Pancreas (tissue), 10 donors: ENCODE results near the gene TWSG1. TPM values are rescaled to one million over a fixed set of nuclear protein-coding genes. Genes with fewer than 3 reads are reported as not detected.
"Not testable (repeated sequence)": the region's sequence is repeated elsewhere in the genome, so short reads cannot be mapped to it uniquely, and the experiment has no call there.

Source experiments
- ATAC-seq, 4 donors: fragments of 200-7000 bp; cut with Tn5 transposase; one replicate each; pipeline versions ENCODE4 v1.8.0 to v1.9.1; 2020; ENCODE audit warnings: mild to moderate bottlenecking in 4 of 4, moderate library complexity in 4 of 4
- DNase-seq, 6 donors: peaks; one replicate each; pipeline ENCODE4 v3.0.0-alpha.2; 2020
- FAIRE-seq: peaks from 2 replicates; lab custom pipeline; 2012; peaks lifted over from hg19 to GRCh38; lab: Jason Lieb, UNC
- H3K27ac ChIP-seq, 4 donors: fragments of 200-600 bp; sonication (generic); 1 replicate in 3 of 4; 2 replicates in 1 of 4; pipeline versions ENCODE4 v1.5.0 to v1.8.0; 2020
- H3K27me3 ChIP-seq, 4 donors: fragments of 200-600 bp; one replicate each; pipeline ENCODE4 v1.8.0; 2021
- H3K36me3 ChIP-seq, 3 donors: fragments of 200-600 bp; sonication (generic) in 1 of 3; one replicate each; pipeline versions ENCODE4 v1.5.0 to v1.8.0; 2020 to 2021
- H3K4me1 ChIP-seq, 3 donors: fragments of 200-600 bp; one replicate each; pipeline ENCODE4 v1.8.0; 2021
- H3K4me3 ChIP-seq, 4 donors: fragments of 200-600 bp; sonication (generic) in 2 of 4; one replicate each; pipeline versions ENCODE4 v1.5.0 to v1.8.0; 2020 to 2021
- H3K9me3 ChIP-seq, 4 donors: fragments of 200-600 bp; one replicate each; pipeline ENCODE4 v1.8.0; 2021
- CTCF ChIP-seq, 4 donors: fragments of 200-600 bp; sonication (generic) in 3 of 4; IDR thresholded peaks; one replicate each; pipeline versions ENCODE4 v1.5.0 to v1.8.0; 2021; ENCODE audit warnings: antibody characterized with exemption in 4 of 4
- WGBS, 2 donors: extraction: QIAGEN DNeasy Blood & Tissue Kit; methylation state at CpG; one replicate each; pipeline ENCODE4 v1.1.7; 2013; 5-methylcytosine and 5-hydroxymethylcytosine counted together
- intact Hi-C, 3 donors: fragments of 100-400 bp; cut with DNase I; formaldehyde crosslinking; loops; one replicate each; pipeline versions ENCODE4 v1.11.1 to v1.14.2; 2022
- polyA plus RNA-seq, 2 donors: library from polyadenylated mRNA; stranded (reverse); fragments of 200-250 nt; gene quantifications; one replicate each; pipeline ENCODE4 v1.2.3, GENCODE V29; 2013
- total RNA-seq, 6 donors: library from RNA; stranded (reverse); fragmentation: NEBNext Ultra II Directional in 4 of 6; extraction: Animal tissue kit (Norgen Biotek cat#: 25700) in 4 of 6; gene quantifications; one replicate each; pipeline versions ENCODE4 v1.2.1 to v1.2.4, GENCODE V29; 2021 to 2023
- donor health status: healthy with polysubstance abuse.
- donor health status: DM: no; HTN: no; CAD: no; lungs with moderate emphysema.
- donor health status: DM: no; HTN: no; CAD: no.
- donor health status: control.
- donor health status: control.
- donor health status: Bipolar disorder and iron deficiency.
- donor health status: DM: yes; HTN: yes; CAD: no.
- donor health status: DM: no; HTN: no; CAD: no.
- donor health status: DM: no; HTN: no; CAD: no.
- donor health status: DM: yes; HTN: yes; CAD: no.

The TWSG1 gene
- total and polyA plus RNA-seq, 8 donors: 2.5 to 13.7 (median 6.1) TPM

- DNase-seq: no peak
- WGBS, 2 donors: 59 to 62% methylated on average over 5 of the region's 5 CpGs
- FAIRE-seq: no peak
Observed at GRCh38 chr18:9446839-9447238, 112.3 kb downstream of the TWSG1 start.

GRCh38 chr18:9447334-9447733, 112.8 kb downstream of the TWSG1 start:
- Histone ChIP-seq H3K9me3 (no peaks in the 10 kb centered on the region), H3K36me3 (no peaks in the 10 kb centered on the region), H3K4me1 (no peaks in the 10 kb centered on the region), H3K27ac (no peak overlapping the region), H3K27me3 (no peaks in the 10 kb centered on the region), H3K4me3 (no peak overlapping the region)
- WGBS, 2 donors: 73 to 83% methylated on average over 7 of the region's 7 CpGs
- DNase-seq: no peak
- TF ChIP-seq CTCF (IDR thresholded peaks at IDR 0.05): no peak
- intact Hi-C loops: no loop called here
- no peak for FAIRE-seq
- no peak for ATAC-seq

More at GRCh38 chr18:9446839-9447238, 112.3 kb downstream of the TWSG1 start:
- ATAC-seq: no peak
- Histone ChIP-seq H3K27ac (no peak overlapping the region), H3K9me3 (no peaks in the 10 kb centered on the region), H3K4me3 (no peak overlapping the region), H3K36me3 (no peaks in the 10 kb centered on the region), H3K27me3 (no peaks in the 10 kb centered on the region), H3K4me1 (no peaks in the 10 kb centered on the region)
- intact Hi-C loops: no loop called here
- TF ChIP-seq CTCF (IDR thresholded peaks at IDR 0.05): no peak

- Histone ChIP-seq H3K27me3 (no peaks in the 10 kb centered on the region), H3K27ac (no peak overlapping the region), H3K4me3 (no peak overlapping the region), H3K36me3 (no peaks in the 10 kb centered on the region), H3K9me3 (no peaks in the 10 kb centered on the region), H3K4me1 (no peaks in the 10 kb centered on the region)
- no peak for DNase-seq
- no peak for FAIRE-seq
- TF ChIP-seq CTCF (IDR thresholded peaks at IDR 0.05): no peak
- no peak for ATAC-seq
- 51 to 56% methylated on average over 12 of the region's 12 CpGs for WGBS, 2 donors
- intact Hi-C loops: no loop called here
Observed at GRCh38 chr18:9449600-9450414, 115.2 kb downstream of the TWSG1 start.

GRCh38 chr18:9450920-9451319, 116.3 kb downstream of the TWSG1 start:
- not testable (repeated sequence) for FAIRE-seq

More at GRCh38 chr18:9450920-9451319, 116.3 kb downstream of the TWSG1 start:
- H3K4me3 ChIP-seq, H3K36me3 ChIP-seq, ATAC-seq, H3K27me3 ChIP-seq, intact Hi-C loops, H3K9me3 ChIP-seq, DNase-seq, H3K4me1 ChIP-seq, H3K27ac ChIP-seq: not testable (repeated sequence)
- 86 to 90% methylated on average over 7 of the region's 7 CpGs for WGBS, 2 donors

Other genes starting within 250 kb of the TWSG1 start
- gene NDUFV2, start 232.1 kb upstream of the TWSG1 start, total RNA-seq: 10 to 100 TPM; 48.1 to 64.1 (median 60.7) TPM
- gene NDUFV2, start 232.1 kb upstream of the TWSG1 start, polyA plus RNA-seq: 100 to 1,000 TPM; 101 to 115 TPM
- gene ANKRD12, start 198.0 kb upstream of the TWSG1 start, total RNA-seq: 10 to 100 TPM; 23.1 to 51.7 (median 29.8) TPM
- gene ANKRD12, start 198.0 kb upstream of the TWSG1 start, polyA plus RNA-seq: 10 to 100 TPM; 14.5 to 20.0 TPM
- 10 to 100 TPM; 11.9 to 30.5 (median 15.1) TPM for gene RALBP1, start 140.7 kb downstream of the TWSG1 start, total RNA-seq
- 10 to 100 TPM in 1 of 2 donors, 1 to 10 TPM in 1; 6.7 to 12.4 TPM for gene RALBP1, start 140.7 kb downstream of the TWSG1 start, polyA plus RNA-seq